ENCODE measurements around the gene GRB10.

DNA sequence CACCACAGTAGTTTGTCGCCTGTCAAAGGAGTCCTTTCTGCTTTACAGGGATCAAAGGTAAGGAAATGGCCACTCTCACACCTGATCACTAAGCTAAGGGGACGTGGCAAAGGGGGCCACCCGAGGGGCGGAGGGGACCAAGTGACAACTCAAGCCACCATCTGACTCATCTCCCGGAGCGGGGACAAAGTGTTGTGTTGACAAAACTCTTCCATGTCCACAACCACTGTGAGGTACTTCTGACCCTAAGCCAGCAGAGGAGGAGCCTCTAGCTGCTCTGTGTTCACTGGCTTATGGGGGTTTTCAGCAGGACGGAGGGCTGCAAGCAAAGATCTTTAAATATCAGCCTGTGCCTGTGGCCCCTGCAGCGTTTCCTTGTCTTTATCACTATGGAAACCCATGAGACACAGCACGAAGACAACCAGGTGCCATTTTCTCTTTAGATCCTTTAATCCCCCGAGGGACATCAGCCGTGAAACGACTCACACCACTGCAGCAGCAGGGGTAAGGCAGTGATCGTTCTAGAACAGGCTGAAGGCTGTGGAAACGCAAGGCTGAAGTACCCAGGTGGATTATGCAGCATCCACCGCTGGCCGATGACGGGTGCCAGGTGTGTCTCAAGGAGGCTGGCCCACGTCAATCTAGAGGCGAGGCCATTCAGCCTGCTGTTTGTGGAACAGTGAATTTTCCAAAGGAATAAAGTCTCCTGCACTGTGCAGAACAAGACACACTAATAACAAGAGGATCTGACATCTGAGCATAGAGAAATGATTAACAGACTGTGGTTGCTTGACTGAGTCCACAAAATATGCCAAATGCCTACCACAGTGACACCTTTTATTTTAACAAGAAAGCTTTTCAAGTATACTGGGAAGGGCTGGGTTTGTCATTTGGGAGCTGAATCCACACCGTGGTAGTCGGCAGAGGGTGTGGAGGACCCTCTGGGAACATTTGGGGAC, 190.9 kb downstream of the GRB10 start:
- TF ChIP-seq, protein P1, sequence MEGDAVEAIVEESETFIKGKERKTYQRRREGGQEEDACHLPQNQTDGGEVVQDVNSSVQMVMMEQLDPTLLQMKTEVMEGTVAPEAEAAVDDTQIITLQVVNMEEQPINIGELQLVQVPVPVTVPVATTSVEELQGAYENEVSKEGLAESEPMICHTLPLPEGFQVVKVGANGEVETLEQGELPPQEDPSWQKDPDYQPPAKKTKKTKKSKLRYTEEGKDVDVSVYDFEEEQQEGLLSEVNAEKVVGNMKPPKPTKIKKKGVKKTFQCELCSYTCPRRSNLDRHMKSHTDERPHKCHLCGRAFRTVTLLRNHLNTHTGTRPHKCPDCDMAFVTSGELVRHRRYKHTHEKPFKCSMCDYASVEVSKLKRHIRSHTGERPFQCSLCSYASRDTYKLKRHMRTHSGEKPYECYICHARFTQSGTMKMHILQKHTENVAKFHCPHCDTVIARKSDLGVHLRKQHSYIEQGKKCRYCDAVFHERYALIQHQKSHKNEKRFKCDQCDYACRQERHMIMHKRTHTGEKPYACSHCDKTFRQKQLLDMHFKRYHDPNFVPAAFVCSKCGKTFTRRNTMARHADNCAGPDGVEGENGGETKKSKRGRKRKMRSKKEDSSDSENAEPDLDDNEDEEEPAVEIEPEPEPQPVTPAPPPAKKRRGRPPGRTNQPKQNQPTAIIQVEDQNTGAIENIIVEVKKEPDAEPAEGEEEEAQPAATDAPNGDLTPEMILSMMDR (IDR thresholded peaks at IDR 0.05), result no peak
- no peak for TF ChIP-seq POLR2A (IDR thresholded peaks at IDR 0.05; ENCODE audit: low read length)
- no peak for TF ChIP-seq MYC (IDR thresholded peaks at IDR 0.05; ENCODE audit: borderline replicate concordance, low read length)
- TF ChIP-seq RNF2 (IDR thresholded peaks at IDR 0.05; ENCODE audit: borderline replicate concordance, low read depth), result no peak
- no peak for TF ChIP-seq JUNB (IDR thresholded peaks at IDR 0.05)
- TF ChIP-seq KDM1A (IDR thresholded peaks at IDR 0.05; ENCODE audit: low read depth), result no peak
- no peak for TF ChIP-seq MAZ (IDR thresholded peaks at IDR 0.05; ENCODE audit: borderline replicate concordance, low read depth, low read length)
- no peak for TF ChIP-seq CEBPB (IDR thresholded peaks at IDR 0.05)
- TF ChIP-seq SMC3 (IDR thresholded peaks at IDR 0.05), result no peak
- no peak for TF ChIP-seq HES2 (IDR thresholded peaks at IDR 0.05)
- TF ChIP-seq REST (IDR thresholded peaks at IDR 0.05), result no peak
- TF ChIP-seq SREBF2 (IDR thresholded peaks at IDR 0.05), result no peak
- no peak for TF ChIP-seq ESRRA (IDR thresholded peaks at IDR 0.05; ENCODE audit: borderline replicate concordance, low read length)
- no peak for TF ChIP-seq MAX (IDR thresholded peaks at IDR 0.05)

Data from A549 (cell line).